MCF 10A (cell line): Measurements from ENCODE around the gene STAT5A. TPM values are rescaled to one million over a fixed set of nuclear protein-coding genes. Genes with fewer than 3 reads are reported as not detected.

Source experiments
- BruUV-seq: library from RNA; stranded (reverse); fragments of 400-500 nt; replicated peaks from 2 replicates; lab custom pipeline; 2021; lab: Mats Ljungman, UMichigan
- CTCF ChIA-PET: fragments of 300-600 bp; sonication (Branson Sonifier 250); formaldehyde crosslinking; extraction: SDS; loops from one replicate; lab custom pipeline; 2021; ENCODE audit warnings: antibody characterized with exemption, inconsistent platforms; lab: Yijun Ruan, JAX
- POLR2A ChIA-PET: fragments of 300-600, 350-650 bp; sonication (Branson Sonifier 250); formaldehyde crosslinking; extraction: SDS; loops from one replicate; lab custom pipeline; 2020; ENCODE audit warnings: antibody characterized with exemption, inconsistent platforms; lab: Yijun Ruan, JAX
- DNase-seq: peaks from one replicate; pipeline ENCODE4 v3.0.0-alpha.2; 2018; ENCODE audit not compliant: unreplicated experiment
- H3K27ac Mint-ChIP-seq: one replicate; pipeline ENCODE4 v1.8.0; 2022; ENCODE audit warnings: mild to moderate bottlenecking, low read depth, mixed read lengths; ENCODE audit not compliant: unreplicated experiment
- H3K27me3 Mint-ChIP-seq: one replicate; pipeline ENCODE4 v1.8.0; 2022; ENCODE audit warnings: mixed read lengths; ENCODE audit not compliant: insufficient read depth, unreplicated experiment
- H3K36me3 Mint-ChIP-seq: one replicate; pipeline ENCODE4 v1.8.0; 2022; ENCODE audit warnings: mild to moderate bottlenecking, moderate library complexity, mixed read lengths; ENCODE audit not compliant: insufficient read depth, unreplicated experiment
- H3K4me1 Mint-ChIP-seq: one replicate; pipeline ENCODE4 v1.8.0; 2022; ENCODE audit warnings: mixed read lengths; ENCODE audit not compliant: insufficient read depth, unreplicated experiment
- H3K4me3 Mint-ChIP-seq: one replicate; pipeline ENCODE4 v1.8.0; 2022; ENCODE audit warnings: mild to moderate bottlenecking, moderate library complexity, mixed read lengths; ENCODE audit not compliant: unreplicated experiment
- H3K9me3 Mint-ChIP-seq: one replicate; pipeline ENCODE4 v1.8.0; 2022; ENCODE audit warnings: mixed read lengths; ENCODE audit not compliant: unreplicated experiment
- intact Hi-C: fragments of 100-400 bp; cut with micrococcal nuclease; formaldehyde crosslinking; loops from 2 replicates; pipeline ENCODE4 v1.14.1; 2022
- total RNA-seq: library from RNA; stranded (reverse); gene quantifications from 2 replicates; pipeline ENCODE4 v1.2.3, GENCODE V29; 2022
- TF ChIP-seq, protein P1 (sequence below): fragments of 200-600 bp; IDR thresholded peaks from one replicate; pipeline ENCODE4 v1.8.0; 2022; ENCODE audit warnings: antibody characterized with exemption, mild to moderate bottlenecking; ENCODE audit not compliant: unreplicated experiment

The STAT5A gene
- total RNA-seq, 1 experiment from 2014 or later, result 1.0 TPM

DNA sequence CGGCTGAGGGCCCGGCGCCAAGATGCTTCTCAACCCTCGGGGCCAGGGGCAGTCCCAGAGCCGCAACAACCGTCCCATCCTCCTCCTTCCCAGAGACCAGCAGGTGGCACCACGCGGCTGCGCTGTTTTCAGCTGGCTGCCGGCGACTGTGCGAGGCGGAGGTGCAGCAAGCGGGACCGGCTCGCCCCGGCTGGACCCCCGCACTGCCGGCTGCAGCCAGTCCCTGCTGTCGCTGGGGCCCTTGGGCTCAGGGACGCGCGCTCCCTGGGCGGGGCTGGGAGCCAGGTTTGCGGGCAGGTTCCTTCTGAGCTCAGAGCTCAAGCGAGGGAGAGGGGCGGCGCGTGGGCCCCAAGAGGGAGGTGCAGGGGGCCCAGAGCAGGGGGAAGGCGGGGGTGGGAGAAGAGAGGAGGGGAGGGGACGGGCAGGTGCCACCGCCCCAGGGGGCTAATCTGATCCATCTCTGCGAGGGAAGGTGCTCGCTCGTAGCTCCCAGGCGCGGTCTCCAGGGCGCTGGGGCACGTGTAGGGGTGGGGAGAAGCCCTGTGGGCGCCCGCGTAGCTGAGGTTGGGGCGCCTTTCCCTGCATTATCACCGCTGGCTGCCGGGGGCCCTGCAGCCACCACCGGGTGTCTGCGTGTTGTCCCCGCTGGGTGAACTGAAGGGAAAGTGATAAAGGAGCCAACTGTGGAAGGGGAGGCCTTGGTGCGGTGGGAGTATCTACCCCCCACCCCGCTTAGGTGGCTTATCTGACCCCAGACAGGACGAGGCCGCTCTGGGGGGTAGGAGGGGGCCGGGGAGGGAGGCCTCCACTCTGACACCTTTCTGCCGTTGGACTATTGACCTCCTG lies 24.2 kb downstream of the STAT5A start:
- Mint-ChIP-seq H3K27ac (no peak overlapping the region), H3K4me1 (no peaks in the 10 kb centered on the region), H3K36me3 (peaks cover 77% of the 10 kb centered on the region), H3K27me3 (no peaks in the 10 kb centered on the region), H3K4me3 (no peak overlapping the region), H3K9me3 (no peaks in the 10 kb centered on the region)
- BruUV-seq, result no TSS peak
- POLR2A ChIA-PET, result interaction anchor here (0.7 to 1.2 kb wide), 4 partner anchors 13 to 326 kb away, joined by 3 read pairs; no protein-coding TSS in a partner anchor
- TF ChIP-seq, protein P1, sequence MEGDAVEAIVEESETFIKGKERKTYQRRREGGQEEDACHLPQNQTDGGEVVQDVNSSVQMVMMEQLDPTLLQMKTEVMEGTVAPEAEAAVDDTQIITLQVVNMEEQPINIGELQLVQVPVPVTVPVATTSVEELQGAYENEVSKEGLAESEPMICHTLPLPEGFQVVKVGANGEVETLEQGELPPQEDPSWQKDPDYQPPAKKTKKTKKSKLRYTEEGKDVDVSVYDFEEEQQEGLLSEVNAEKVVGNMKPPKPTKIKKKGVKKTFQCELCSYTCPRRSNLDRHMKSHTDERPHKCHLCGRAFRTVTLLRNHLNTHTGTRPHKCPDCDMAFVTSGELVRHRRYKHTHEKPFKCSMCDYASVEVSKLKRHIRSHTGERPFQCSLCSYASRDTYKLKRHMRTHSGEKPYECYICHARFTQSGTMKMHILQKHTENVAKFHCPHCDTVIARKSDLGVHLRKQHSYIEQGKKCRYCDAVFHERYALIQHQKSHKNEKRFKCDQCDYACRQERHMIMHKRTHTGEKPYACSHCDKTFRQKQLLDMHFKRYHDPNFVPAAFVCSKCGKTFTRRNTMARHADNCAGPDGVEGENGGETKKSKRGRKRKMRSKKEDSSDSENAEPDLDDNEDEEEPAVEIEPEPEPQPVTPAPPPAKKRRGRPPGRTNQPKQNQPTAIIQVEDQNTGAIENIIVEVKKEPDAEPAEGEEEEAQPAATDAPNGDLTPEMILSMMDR, result peak; percentile 42
- DNase-seq, result peak; percentile 58
- CTCF ChIA-PET, result interaction anchor here (0.6 to 2.5 kb wide), 6 partner anchors 10 to 898 kb away, joined by 3 to 7 read pairs (median 3); no protein-coding TSS in a partner anchor
- intact Hi-C loops, result no loop called here

DNA sequence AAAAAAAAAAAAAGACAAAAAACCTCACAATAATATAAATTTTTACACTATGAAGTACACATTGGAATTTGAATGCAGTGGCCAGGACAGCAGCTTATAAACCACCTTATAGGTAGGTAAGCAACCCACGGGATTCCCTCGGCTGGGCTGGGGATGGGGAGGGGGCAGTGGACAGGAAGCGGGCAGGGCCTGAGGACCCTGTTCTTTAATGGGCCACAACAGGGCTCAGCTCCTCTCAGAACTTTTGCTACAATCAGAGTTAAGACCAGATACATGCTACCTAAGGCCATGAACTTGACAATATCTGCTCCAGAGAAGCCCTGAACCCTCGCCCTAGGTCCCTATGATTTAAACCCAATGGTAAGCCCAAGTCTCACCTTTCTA lies 25.1 kb downstream of the STAT5A start:
- TF ChIP-seq, protein P1, result no peak
- intact Hi-C loops, result no loop called here
- ChIA-PET CTCF (interaction anchor here (0.6 to 2.5 kb wide), 6 partner anchors 9 to 203 kb away, joined by 3 to 7 read pairs (median 3); no protein-coding TSS in a partner anchor), POLR2A (interaction anchor here (1.1 kb wide), 2 partner anchors 24 to 26 kb away, joined by 3 read pairs; no protein-coding TSS in a partner anchor)
- Mint-ChIP-seq H3K27me3 (no peaks in the 10 kb centered on the region), H3K4me1 (no peaks in the 10 kb centered on the region), H3K27ac (no peak overlapping the region), H3K9me3 (no peaks in the 10 kb centered on the region), H3K36me3 (peaks cover 86% of the 10 kb centered on the region), H3K4me3 (no peak overlapping the region)
- DNase-seq, result no peak
- no TSS peak for BruUV-seq

DNA sequence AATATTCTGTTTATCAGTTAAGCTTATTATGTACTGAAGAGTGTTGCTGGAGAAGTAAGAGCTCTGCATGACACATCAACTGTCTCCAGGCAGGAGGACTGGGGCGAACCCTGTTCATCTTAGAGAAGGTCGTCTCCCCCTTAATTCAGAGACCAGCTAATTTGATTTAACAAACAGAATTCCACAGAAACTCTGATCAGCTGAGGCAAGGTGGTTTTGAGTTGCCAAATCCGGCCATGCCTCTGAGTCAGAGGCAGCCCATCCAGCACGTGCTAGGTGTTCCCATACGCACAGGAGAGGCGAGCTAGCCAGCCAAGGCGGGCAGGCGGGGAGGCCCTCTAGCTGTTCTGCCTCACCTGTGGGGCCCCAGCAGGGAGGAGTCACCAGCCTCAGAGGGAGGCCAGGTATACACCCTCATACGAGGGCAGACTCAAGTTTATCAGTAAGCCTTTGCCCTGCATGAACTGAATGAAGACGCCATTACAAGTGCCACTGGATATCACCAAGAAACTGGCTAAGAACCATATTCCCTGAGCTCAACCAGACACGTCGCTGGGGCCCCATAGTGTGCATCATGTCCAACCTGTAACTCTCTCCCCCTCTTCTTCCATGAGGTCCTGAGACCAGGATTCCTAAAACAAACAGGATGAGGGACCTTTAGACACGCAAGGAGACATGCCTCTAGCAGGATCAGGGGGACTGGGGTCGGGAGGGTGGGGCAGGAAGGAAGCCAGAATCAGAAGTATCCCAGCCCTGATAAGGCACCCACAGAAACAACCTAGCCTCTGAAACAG lies 25.7 kb downstream of the STAT5A start:
- intact Hi-C loops, result no loop called here
- no TSS peak for BruUV-seq
- H3K4me1 Mint-ChIP-seq, result no peaks in the 10 kb centered on the region
- H3K4me3 Mint-ChIP-seq, result no peak overlapping the region
- TF ChIP-seq, protein P1, result no peak
- CTCF ChIA-PET, result interaction anchor here (0.6 to 2.5 kb wide), 10 partner anchors 8 to 203 kb away, joined by 3 to 7 read pairs (median 3); no protein-coding TSS in a partner anchor
- H3K27me3 Mint-ChIP-seq, result no peaks in the 10 kb centered on the region
- DNase-seq, result peak; percentile 62
- POLR2A ChIA-PET, result interaction anchor here (1.1 kb wide), 1 partner anchor 27 kb away, joined by 3 read pairs; no protein-coding TSS in a partner anchor
- H3K36me3 Mint-ChIP-seq, result peaks cover 92% of the 10 kb centered on the region
- H3K9me3 Mint-ChIP-seq, result no peaks in the 10 kb centered on the region
- no peak overlapping the region for H3K27ac Mint-ChIP-seq
